HG03378 (cell line): ENCODE measurements around the gene DDAH2.

ENCODE experiments used
- ATAC-seq: cut with Tn5 transposase; IDR thresholded peaks from one replicate; pipeline ENCODE4 v1.9.1; 2021; ENCODE audit warnings: mild to moderate bottlenecking, moderate library complexity; ENCODE audit not compliant: unreplicated experiment

The DDAH2 gene

DNA sequence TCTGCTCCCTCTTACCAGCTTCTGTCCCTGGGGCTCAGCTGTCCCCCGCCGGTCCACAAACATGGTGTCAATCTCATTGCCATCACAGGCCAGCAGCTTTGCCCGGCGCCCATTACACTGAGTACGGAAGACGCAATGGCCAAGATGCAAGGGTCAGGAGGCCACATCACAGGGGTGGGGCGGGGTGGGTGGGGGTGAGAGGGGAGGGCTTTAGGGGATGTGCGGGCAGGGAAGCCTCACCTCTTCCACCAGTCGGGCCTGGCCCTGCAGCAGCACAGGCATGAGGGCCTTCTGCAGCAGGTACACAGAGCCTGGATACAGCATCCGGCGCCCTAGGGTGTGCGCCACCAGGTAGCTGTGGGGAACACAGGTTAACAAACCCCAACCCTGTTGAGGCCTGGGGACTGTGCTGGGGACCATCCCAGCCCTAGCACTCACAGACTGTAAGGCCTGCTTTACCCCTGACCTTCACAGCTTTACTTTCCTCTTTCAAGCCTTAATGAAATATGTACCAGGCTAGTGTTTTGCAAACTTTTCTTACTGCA lies 37.5 kb downstream of the DDAH2 start:
- ATAC-seq = no peak

DNA sequence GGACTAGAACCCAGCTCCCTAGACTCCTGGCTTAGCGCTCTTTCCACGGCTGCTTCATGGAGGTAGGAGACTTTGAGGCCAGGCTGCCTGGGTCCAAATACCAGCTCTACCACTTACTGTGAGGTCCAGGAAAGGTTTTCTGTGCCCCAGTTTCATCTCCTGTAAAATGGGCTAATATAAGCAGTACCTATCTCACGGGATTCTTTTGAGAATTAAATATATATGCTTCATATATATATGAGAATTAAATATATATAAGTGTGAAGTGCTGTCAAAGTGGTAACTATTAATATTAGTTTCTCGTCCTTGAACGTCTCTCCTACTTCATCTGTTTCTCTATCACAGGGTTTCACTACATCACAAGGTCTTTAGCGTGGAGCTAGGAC lies 38.0 kb downstream of the DDAH2 start:
- no peak for ATAC-seq

DNA sequence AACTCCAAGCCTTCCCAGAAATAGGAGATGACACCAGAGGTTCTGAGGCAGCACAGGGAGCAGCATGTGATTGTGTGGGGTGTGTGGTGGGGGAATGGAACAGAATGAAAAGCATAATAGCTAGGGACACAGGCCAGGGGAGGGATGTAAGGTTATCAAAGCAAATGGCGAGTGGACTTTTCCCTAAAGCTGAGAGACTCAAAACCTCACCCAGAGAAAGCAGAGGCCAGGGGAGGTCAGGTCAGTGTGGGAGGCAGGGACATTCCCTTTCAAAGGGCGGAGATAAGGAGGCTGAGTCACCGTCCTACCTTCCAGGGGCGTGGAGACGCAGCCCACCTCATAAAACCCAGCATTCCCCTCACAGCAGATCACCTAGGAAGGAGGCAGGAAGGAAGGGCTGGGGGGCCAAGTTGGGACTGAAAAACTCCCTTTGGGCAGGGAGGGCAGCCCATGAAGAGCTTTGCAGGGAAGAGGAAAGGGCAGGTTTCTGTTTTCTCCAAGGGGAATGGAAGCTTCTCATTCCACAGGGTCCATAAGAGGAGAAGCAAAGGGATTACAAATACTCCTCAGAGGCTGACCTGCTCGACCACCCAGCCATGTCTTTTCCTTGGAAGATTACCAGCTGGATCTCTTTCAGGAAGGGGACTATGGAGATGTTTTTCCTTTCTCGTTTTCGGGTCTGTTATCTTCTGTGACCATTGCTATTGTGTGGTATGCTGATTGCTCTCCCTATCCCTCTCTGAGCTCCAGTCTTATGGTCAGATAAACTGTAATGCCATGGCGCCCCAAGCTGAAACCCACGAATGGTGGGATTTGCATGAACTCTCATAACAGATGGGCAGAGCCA lies 38.6 kb downstream of the DDAH2 start:
- ATAC-seq = no peak

DNA sequence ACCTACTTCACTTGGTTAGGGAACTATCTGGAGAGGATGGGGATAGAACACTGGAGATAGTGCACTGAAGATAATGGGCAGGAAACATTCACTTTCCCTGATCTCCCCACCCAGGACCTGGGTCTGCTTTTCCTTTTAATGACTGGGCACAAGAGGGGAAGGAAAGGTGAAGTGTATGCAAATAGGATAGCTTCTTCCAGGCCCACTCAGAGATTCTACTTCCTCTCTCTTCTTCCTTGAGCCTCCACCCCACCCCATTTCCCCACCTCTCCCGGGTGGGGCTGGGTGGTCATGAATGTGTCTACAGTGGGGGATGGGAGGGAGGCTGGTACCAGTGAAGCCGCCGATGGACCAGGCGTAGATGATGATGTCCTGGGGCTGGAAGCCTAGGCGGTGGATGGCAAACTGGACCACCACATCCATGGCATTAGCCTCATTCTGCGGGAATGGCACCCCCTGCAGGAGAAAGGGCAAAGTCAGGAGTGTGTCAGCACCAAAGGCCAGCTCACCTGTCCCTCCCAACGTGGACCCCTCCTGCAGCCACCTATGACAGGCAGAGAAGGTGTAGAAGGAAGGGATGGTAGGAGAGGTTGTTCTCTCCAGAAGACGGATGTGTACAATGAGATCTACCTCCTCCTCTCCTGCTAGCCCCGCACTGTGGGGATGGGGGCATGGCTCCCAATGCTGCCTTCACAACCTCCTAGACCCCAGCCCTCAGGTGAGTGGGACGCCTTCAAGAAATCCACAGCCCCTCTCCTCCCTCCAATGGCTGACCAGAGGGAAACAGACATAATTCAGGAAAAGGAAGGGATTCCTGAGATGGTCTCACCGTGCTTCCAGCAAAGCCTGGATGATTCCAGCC lies 39.6 kb downstream of the DDAH2 start:
- no peak for ATAC-seq

DNA sequence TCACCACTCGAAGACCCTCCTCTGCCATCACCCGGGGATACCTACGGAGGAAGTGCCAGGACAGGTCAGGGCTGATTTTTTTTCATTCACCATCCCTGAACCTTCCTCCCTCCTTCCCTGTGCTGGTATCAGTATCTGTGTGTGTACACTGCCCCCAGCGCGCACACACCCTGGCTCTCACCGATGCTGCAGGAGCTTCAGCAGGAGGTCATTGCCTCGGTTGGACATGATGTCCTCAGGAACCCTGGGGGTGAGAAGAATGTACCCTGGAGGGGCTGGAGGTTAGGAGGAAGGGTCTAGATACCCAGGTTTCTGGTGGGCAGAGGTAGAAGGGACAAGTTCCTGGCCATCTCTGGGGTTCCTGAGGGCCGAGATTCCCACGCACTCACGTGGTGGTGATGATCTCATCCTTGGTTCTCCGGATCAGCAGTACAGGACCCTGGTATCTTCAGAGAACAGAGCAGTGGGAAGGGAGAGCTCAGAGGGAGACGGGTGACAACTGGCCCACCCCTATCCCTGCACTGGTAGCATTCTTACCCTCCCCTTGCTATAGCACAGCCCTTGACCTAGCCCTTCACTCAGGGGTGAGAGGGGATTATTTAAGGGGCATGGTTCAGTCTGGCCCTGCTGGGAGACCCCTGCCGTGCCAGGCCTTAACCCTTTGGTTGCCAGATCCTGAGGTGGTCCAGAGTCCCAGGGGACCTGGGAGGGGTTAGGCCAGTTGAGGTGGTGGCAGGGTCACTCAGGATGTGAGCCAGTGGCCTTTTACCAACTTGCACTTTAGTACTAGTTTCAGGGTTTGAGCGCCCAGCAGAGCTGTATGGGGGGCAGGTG lies 41.0 kb downstream of the DDAH2 start:
- ATAC-seq = no peak

DNA sequence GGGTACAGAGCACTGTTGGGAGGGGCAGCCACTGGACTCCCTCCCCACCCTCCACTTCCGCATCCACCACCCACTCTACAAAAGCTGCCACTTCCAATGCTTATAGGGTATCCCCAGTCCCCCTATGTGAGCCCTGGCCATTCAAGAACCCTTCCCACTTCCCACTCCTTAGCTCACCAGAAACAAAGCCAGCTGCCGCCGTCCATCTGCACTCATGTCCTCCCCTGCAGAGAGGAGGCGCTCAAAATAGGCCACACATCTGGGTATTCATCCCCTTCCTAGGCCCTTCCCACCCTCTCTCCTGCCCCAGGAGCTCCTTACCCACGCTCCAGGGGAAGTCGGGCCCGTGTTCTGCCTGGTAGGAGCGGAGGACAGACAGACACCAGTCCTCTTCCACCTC lies 41.8 kb downstream of the DDAH2 start:
- ATAC-seq = no peak

DNA sequence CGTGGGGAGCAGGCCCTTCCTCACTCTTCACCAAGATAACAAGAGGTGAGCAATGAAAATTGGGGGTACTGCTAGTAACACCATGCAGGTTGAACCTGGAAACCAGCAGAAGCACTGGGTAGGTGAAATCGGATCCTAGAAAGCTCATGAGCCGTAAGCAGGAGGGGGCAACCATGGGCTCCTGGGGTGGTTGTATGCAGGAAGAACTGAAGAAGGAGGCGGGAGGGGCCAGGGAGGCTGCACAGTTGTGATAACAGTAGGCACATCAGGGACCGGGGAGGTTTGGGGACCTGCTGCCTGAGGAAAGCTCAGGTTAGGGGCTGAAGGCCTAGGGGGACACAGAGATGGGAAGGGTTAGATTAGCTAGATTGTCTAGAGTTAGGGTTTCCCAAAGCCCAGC lies 42.6 kb downstream of the DDAH2 start:
- ATAC-seq = no peak

DNA sequence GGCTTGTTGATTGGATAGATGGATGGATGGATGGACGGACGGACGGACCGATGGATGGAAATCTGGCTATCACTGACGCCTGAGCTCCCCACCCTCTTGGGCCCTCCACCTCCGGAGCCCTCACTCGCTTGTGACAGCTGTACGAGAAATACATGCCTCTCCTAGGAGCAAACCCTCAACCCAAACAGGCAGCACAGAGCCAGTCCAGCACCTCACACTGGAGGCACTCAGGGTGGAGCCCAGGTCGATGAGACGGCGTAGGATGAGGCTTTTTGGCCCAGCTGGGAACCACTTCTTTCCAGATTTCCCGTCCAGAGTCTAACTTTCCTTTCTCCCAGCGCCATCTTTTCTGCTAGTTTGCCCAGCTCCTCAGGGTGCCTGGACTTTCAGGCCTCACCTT lies 45.5 kb downstream of the DDAH2 start:
- no peak for ATAC-seq

DNA sequence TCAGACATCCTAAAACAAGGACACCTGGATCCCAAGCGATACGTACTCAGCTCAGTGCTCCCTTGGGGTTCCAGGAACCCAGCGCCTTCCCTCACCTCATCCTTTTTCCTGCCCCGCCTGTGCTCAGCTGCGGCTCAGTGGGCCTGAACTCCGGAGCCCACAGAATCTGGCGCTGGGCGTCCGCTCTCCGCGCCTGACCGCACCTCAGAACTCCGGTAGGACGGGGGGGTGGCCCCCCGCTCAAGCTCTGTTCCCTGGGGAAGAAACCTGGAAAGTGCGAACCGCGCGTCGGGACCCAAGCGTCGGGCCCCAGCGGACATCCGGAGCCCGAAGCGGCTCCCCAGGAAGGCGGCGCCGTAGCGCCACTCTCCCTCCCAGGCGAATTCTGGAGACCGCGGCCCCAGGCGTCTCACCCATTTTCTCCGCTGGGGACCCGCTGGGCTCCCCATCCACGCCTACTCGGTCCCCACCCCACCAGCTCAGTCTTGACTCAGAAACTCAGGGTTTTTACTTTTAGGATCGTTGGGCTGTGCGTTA lies 47.9 kb downstream of the DDAH2 start:
- ATAC-seq = no peak

DNA sequence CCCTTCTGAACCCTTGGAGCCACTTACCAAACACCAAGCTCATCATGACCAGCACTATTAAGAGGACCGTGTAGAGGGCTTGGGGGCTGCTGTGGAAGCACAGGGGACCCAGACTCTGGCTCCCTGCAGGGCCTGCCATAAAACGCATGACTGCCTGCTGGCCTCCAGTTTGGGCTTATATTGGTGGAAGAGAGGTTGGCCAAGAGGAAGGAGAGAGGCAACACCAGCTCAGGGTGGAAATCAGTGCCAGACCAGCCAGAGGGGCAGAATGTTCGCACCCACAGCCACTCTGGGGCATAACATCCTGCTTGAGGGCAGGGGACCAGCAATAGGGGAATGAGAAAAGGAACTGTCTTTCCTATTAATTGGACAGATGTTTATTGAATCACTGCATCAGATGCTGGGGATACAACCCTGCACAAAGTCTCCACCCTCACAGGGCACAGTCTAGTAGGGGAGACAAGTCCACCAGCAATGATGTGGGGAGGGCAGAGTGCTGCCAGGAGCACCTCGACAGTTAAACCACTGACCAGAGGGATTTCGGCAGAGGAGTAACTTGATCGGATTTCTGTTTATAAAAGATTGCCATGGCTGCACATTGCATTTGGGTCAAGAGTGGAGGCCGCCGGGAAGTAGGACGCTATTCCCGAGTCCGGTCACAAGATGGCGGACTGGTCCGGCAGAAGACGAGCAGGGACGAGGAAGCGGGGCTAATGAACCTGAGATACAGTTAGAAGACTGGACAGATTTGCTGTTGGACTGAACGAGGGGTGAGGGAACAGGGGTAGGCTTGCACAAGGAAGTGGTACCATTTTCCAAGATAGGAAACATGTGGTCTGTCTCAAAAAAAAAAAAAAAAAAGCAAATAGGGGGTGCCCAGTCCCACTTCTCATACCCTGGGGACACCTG lies 48.6 kb downstream of the DDAH2 start, which contains the start of gene LY6G5C:
Gene LY6G5C (minus strand): TSS at position 842 of the 909 bp plus-strand sequence. CDS start 694 bp downstream, at position 148.
- ATAC-seq = no peak

DNA sequence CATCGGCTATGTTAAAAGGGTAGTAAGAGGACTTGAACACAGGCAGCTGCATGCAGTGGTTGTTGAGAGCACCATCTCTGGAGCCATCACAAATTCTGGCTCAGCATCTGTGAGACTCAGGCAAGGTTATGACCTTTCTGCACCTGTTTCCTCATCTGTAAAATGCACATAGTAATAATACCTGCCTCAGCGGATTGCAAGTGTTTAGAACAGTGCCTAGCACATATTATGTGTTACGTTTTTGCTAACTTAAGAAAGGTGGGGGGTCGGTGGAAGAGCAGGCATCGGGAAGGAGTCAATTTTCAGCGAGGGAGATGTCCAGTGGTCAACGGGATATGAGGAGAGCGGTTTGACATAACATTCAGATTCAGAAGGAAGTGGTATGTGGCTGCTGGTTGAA lies 51.1 kb downstream of the DDAH2 start:
- no peak for ATAC-seq
